Astrocyte of the hippocampus (primary cell): Measurements from ENCODE around the gene SERINC2.

Experiments used
- DNase-seq: peaks from one replicate; pipeline ENCODE4 v3.0.0; 2011; ENCODE audit warnings: low read depth, low spot score

The SERINC2 gene

DNA sequence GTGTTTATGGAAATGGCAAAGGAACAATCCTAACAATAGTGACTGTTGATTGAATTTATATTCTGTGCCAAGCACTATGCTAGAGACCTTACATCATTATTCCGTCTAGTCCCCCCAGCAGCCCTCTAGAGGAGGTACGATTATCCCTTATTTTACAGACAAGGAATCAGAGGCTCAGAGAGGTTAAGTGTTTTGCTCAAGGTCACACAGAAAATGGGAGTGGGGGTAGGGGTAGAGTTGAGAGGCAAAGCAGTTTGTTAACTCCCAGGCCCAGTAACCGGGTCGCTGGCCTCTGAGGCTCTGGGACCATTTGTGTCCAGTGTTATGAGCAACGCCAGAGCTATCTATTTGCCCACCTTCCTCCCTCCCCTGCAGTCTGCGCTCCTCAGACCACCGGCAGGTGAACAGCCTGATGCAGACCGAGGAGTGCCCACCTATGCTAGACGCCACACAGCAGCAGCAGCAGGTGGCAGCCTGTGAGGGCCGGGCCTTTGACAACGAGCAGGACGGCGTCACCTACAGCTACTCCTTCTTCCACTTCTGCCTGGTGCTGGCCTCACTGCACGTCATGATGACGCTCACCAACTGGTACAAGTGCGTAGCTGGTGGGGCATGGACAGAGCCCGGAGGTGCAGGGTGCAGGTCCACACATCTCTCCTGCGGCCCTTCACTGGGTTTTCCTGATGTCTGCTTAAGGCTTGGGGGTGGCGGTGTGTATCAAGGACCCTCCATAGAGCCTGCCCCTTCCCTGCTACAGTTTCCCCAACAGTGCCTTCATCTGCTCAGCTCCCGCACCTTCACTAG lies 19.8 kb downstream of the SERINC2 start:
- DNase-seq: no peak

- no peak for DNase-seq
These were observed 20.4 kb downstream of the SERINC2 start for GRCh38 chr1:31433396-31433930.

- no peak for DNase-seq
These were observed 21.3 kb downstream of the SERINC2 start for GRCh38 chr1:31434101-31434871.

GRCh38 chr1:31434979-31435378 lies 22.0 kb downstream of the SERINC2 start:
- no peak for DNase-seq

- no peak for DNase-seq
These were observed 22.7 kb downstream of the SERINC2 start for GRCh38 chr1:31435471-31436409.

- DNase-seq: no peak
These were observed 23.8 kb downstream of the SERINC2 start for GRCh38 chr1:31436596-31437432.

DNA sequence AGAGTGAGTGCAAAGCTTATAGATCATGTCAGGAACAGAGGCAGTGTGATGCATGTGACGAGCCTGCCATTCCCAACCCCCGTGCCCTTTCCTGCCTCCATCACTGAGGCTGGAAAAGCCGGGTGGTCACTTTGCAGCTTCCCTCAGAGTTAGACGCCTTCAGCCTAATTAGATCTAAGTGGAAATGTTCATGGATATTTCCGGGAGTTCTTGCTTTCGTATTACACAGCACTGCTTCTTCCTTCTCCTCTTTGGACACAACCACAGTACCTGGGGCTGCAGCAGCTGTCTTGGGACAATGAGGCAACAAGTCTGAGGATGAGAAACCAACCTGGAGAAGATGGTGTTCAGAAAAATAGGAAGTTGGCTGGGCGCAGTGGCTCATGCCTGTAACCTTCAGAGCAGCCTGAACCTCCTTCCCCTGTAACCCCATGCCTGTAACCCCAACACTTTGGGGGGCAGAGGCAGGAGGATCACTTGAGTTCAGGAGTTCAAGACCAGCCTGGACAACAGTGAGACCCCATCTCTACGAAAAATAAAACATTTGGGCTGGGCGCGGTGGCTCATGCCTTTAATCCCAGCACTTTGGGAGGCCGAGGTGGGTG lies 24.5 kb downstream of the SERINC2 start:
- no peak for DNase-seq

DNA sequence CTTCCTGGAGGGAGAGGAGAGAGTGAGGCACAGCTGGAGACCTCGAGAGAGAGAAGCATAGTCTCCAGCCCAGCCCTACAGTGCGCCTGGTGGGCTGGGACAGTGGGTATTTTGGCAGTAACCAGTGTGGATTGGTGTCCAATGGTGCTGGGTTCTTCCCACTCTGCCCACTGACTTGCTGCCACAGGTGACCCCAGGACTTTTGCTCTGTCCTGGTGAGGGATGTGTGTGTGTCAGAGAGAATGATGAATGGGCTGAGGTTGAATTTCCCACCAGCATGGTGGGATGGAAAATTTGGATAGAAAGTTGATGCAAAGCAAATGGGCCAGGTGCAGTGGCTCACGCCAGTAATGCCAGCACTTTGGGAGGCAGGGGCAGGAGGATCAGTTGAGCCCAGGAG lies 26.3 kb downstream of the SERINC2 start:
- DNase-seq: no peak

GRCh38 chr1:31441073-31441472 lies 28.1 kb downstream of the SERINC2 start:
- DNase-seq: no peak

DNA sequence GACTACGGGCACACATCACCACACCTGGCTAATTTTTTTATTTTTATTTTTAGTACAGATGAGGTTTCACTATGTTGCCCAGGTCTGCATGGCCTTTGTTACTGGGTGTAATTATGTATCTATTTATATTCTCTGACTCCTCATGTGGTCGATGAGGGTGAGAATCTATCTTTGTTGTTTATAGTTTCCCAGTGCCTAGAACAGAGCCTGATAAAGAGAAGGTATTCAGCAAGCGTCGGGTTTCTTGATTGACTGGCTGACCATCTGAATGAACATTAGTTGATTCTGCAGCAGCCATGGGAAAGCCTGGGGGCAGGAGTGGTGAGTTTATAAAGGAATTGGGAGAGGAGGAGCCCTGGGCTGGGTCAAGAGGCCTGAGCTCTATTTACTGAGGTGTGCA lies 28.5 kb downstream of the SERINC2 start:
- DNase-seq: no peak

DNA sequence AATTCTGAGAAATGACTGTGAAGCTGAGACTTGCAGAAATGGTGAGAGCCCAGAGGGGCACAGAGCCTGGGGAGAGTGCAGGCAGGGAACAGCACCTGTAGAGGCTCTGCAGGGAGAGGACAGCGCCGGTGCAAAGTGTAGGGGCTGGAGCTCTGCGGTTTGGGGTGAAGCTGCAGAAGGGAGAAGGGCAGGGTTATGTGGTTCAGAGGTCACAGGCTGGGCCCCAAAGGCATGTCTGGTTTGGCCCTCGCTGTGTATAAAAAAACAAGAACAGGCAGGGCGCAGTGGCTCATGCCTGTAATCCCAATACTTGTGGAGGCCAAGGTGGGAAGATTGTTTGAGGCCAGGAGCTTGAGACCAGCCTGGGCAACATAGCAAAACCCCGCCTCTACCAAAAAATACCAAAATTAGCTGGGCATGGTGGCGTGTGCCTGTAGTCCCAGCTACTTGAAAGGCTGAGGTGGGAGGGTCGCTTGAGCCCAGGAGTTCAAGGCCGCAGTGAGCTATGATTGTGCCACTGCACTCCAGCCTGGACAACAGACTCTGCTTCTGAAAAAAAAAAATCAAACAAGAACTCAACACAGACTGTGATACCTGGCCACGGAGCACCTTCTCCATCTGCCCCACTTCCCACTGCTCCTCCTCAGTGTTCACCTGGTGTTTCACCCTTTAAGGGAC lies 29.1 kb downstream of the SERINC2 start:
- DNase-seq: no peak

GRCh38 chr1:31442648-31442994 lies 29.6 kb downstream of the SERINC2 start:
- DNase-seq: no peak

GRCh38 chr1:31443673-31444072 lies 30.7 kb downstream of the SERINC2 start:
- DNase-seq: no peak

DNA sequence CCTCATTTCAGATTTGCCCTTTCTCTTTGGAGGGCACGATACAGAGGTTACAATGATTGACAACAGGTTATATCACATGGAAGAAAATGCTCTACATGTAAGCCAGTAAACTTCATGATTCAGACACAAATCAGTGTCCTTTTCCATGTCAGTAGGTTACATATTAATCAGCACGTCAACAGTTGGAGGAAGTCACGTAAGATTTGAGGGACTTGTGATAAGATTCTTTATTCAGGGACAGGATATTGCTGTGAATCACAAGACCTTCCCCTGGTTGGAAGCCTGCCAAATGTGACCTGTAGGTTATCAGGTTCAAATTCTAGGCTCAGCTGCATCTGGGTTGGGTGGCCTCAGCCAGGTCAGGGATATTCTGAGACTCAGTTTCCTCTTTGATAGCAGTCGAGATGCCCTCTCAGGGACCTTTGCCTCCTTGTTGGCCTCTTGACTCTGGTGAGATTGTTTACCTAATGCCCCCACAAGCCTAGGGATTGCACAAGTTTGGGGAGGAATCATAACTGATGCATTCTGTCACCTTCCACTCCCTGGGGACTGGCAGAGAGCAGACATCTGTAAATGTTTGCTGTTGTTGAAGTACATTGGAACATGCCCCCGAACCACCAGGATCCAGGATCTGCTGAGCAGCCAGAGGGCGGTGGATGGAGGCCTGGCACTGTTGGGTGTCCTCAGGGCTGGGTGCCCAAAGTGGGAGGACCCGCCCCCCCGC lies 31.9 kb downstream of the SERINC2 start:
- DNase-seq: no peak

GRCh38 chr1:31445951-31446350 lies 32.9 kb downstream of the SERINC2 start:
- no peak for DNase-seq

- no peak for DNase-seq
These were observed 34.2 kb downstream of the SERINC2 start for GRCh38 chr1:31447210-31447609.

GRCh38 chr1:31453384-31454079 lies 40.5 kb downstream of the SERINC2 start:
- no peak for DNase-seq

DNA sequence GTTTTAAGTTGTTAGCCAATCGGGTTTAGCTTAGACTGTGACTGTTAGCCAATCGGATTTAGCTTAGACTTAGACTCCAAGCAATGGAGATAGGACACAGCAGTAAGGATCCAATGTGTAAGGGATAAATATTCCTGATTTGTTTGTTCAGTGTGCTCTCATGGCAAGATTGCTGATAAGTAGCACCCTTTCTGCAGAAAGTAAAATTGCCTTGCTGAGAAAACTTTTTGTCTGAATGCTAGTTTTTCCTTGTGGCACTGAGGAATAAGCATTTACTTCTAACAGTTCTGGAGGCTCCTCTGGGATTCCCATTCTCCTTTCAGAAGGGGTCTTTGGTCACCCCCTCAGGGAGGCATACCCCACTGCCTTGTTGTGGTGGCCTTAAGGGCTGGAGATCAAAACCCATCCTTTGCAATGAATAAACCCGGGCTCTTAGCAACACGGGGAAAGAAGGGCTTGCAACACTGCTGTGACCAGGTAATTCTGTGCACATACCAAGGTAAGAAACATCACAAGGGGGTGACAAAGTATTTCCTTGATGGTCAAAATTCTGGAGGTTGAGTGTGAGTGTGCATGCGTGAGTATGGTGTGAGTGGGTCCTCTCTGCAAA lies 45.4 kb downstream of the SERINC2 start:
- no peak for DNase-seq
